Measurements from ENCODE around the gene CYREN.

Gene CYREN

DNA sequence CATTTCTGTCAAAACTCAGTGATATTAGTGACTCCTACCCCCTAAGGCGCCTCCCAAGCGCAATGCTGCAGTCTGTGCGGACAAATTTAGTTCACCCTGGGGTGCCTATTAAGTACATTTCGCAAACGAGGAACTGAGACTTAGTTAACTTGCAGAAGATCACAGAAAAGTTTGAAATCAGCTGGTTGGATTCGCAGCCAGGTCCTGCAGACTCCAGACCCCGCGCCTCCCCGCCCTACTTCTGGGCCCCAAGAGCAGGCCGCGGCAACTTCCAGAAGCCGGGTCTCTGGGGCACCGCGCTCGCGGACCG lies 588 bp downstream of the CYREN start:
- in situ Hi-C loops (cut with HindIII; ENCODE audit: low sequenced_read_pairs): no loop called here
- H3K4me3 ChIP-seq (ENCODE audit: low read depth, low read length): peak overlapping the region; percentile 72
- peak; percentile 57 for DNase-seq (ENCODE audit: low read depth, low spot score)
- TF ChIP-seq, protein P1, sequence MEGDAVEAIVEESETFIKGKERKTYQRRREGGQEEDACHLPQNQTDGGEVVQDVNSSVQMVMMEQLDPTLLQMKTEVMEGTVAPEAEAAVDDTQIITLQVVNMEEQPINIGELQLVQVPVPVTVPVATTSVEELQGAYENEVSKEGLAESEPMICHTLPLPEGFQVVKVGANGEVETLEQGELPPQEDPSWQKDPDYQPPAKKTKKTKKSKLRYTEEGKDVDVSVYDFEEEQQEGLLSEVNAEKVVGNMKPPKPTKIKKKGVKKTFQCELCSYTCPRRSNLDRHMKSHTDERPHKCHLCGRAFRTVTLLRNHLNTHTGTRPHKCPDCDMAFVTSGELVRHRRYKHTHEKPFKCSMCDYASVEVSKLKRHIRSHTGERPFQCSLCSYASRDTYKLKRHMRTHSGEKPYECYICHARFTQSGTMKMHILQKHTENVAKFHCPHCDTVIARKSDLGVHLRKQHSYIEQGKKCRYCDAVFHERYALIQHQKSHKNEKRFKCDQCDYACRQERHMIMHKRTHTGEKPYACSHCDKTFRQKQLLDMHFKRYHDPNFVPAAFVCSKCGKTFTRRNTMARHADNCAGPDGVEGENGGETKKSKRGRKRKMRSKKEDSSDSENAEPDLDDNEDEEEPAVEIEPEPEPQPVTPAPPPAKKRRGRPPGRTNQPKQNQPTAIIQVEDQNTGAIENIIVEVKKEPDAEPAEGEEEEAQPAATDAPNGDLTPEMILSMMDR (IDR thresholded peaks at IDR 0.05; ENCODE audit: low read depth, low read length): no peak

DNA sequence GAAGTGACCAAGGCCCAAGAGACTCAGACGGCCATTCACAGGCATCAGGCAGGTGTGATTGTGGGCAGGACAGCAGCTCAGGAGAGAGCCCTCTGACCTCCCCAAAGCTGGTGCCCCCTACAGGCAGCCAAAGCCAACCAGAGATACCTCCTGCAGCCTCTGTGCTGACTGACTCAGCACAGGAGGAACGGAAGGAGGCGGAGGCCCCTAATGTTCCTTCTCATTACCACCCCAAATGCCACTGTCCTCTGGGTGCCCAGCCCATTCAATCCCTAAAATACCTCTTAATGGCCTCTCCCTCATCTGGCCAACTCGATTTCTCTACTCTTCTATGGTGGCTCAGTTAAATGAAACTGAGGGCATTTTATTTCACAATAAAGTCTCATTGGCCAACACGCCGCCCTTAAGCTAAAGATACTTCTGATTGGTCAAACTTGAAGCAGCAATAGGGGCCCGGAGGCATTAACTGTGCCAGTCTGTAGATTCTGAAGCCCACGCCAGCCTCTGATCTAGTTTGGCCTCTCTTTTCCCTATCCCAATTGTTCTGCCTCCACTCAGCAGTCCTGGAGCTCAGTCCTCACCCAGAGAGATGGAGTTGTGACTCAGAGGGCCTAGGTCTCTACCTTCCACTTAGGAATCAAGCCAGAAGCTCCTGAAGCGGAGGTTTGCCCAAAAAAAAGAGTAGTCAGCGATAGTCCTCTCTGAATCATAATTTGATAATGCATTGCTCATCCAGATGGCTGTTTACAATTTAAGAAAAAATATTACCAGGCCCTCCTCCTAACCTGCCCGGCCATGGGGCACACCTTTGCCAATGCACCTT lies 1.2 kb downstream of the CYREN start:
- no peak for DNase-seq (ENCODE audit: low read depth, low spot score)
- TF ChIP-seq, protein P1 (IDR thresholded peaks at IDR 0.05; ENCODE audit: low read depth, low read length): peak; percentile 39
- H3K4me3 ChIP-seq (ENCODE audit: low read depth, low read length): peak overlapping the region; percentile 72
- in situ Hi-C loops (cut with HindIII; ENCODE audit: low sequenced_read_pairs): no loop called here

DNA sequence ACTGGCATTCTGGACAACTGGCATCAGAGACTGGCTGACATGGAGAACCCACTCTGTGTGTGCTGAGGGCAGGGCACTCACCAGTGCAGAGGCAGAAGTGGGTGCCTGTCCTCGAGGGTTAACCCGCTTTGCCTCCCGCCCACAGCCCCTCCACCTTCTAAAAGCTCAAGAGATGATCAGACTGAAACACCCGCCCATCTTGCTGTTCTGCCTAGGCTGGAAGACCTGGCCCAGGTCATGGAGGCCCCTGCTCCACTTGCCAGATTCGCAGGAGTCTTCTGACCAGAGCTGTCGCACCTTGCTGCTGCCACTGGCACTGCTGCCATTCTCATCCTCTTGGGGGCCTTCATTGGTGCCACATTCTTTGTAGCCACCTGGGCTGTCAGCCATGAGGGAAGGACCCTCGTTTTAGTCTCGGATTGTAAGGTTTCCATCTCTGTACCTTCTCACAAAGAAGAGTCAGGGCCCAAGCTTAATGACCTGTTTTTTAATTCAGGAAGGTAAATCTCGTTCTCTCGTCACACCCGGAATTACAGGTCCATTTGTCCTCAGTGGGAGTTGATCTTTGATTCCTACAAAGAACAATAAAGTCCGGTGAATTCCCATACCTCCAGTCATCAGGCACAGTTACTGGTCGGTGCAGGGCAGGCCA lies 1.9 kb downstream of the CYREN start:
- DNase-seq (ENCODE audit: low read depth, low spot score): no peak
- in situ Hi-C loops (cut with HindIII; ENCODE audit: low sequenced_read_pairs): no loop called here
- no peak overlapping the region for H3K4me3 ChIP-seq (ENCODE audit: low read depth, low read length)
- TF ChIP-seq, protein P1 (IDR thresholded peaks at IDR 0.05; ENCODE audit: low read depth, low read length): no peak

DNA sequence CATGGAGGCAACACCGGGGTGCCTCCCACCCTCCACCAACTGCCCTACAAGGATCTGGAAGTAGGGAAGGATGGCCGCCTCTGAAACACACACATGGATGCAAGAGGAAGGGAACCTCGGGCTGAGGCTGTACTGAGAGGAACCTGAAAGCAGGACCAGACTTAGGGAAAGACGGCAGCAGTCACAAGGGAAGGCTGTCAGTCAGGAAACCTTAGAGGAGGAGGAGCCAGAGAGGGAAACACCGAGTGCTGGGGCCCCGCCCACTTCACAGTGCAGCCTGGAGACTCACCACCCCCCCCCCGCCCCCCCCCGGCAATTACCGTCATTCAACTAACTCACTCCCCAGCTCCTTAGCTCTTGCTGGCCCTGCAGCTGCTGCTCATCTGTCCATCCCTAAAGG lies 2.5 kb downstream of the CYREN start:
- DNase-seq (ENCODE audit: low read depth, low spot score): no peak
- no peak overlapping the region for H3K4me3 ChIP-seq (ENCODE audit: low read depth, low read length)
- in situ Hi-C loops (cut with HindIII; ENCODE audit: low sequenced_read_pairs): no loop called here
- TF ChIP-seq, protein P1 (IDR thresholded peaks at IDR 0.05; ENCODE audit: low read depth, low read length): no peak

DNA sequence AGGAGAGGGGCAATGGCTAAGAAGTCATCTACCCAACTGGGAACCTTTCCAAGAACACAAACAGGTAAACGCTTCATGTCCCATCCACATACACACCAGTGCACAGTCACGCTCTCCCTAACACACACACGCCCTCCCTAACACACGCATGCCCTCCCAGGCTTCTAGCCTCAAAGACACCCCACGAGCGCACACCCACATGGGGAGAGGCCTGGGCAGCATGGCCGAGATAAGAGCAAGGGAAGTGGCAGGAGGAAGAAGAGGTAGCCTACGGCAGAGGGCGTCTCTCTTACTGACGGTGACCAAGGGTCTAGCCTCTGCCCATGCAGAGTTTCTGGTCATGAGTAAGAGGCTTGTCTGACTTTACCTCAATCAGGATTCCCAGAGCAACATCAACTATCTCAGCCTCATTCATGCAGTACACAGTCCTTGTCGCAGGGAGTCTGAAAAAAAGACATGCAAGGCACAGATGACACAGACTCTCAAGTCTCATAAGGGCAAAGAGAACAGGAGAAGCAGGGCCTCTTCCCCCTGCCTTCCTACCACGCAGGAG lies 3.1 kb downstream of the CYREN start:
- no peak overlapping the region for H3K4me3 ChIP-seq (ENCODE audit: low read depth, low read length)
- TF ChIP-seq, protein P1 (IDR thresholded peaks at IDR 0.05; ENCODE audit: low read depth, low read length): no peak
- in situ Hi-C loops (cut with HindIII; ENCODE audit: low sequenced_read_pairs): no loop called here
- DNase-seq (ENCODE audit: low read depth, low spot score): no peak

DNA sequence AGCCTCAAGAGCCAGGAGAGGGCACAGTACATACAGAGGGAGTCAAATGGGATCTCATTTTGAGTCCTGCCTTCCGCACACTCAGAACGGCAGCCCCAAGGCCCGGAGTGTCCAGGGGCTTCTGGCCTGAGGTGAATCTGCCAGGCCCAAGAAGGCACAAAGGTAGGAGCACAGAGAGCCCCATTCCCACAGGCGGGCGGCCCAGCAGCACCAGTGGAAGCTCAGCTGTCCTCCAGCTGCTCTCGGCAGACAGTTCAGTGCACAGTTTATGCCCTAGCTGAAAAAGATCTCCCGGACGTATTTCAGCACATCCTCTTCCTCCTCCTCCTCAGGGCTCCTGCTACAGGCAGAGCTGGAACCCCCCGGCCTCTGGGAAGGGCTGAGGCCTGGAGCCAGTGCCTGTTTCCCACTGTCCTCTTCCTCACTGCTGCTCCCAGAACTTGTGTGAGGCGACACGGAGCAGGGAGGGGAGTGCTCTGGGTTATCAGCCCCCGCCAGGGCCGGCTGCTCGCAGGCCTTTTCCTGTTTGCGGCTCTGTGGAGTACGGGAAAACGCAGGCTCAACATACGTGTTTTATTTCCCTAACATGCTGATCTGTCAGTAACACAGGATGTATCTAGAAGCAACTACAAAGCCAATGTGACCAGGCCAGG lies 4.0 kb downstream of the CYREN start:
- no peak overlapping the region for H3K4me3 ChIP-seq (ENCODE audit: low read depth, low read length)
- TF ChIP-seq, protein P1 (IDR thresholded peaks at IDR 0.05; ENCODE audit: low read depth, low read length): no peak
- in situ Hi-C loops (cut with HindIII; ENCODE audit: low sequenced_read_pairs): no loop called here
- DNase-seq (ENCODE audit: low read depth, low spot score): no peak
